GM19455 (cell line): Measurements from ENCODE around the gene F7.

Experiments used
- ATAC-seq: cut with Tn5 transposase; IDR thresholded peaks from one replicate; pipeline ENCODE4 v1.9.1; 2021; ENCODE audit not compliant: unreplicated experiment

F7 gene

DNA sequence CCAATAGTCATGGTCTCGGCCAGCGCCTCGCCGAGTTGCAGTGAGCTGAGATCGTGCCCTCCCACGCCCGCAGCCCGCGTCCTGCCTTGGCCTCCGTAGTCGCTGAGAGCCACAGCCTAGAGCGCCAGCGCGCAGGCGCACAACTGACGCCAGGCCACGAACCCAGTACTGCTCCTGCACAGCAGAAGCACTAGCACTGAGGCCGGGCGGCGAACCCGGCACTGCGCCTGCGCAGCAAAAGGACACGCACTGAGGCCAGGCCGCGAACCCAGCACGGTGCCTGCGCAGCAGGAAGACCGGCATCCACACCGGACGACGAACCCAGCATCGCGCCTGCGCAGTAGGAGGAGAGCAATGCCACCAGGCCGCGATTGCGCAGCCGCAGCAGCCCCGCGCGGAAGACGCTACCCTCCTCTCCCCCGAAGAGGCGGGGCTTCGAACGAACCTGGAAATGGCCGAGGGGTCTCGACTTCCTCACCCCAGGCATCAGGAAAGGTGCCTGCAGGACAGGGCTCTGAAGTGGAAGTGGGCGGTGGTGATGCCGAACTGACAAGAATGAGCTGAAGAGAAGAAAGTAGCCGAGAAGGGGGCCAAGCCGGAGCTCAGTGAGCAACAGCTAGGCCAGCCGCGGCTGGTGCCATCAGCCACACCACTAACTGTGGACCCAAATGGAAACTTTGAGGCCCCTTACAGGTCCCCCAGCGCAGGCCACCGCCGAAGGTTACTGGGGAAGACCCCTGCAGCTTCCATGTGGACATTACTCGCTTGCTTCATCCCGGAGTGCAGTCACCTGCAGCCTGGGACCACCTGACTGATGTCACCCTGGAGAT is 24.5 kb downstream of the F7 start:
- ATAC-seq: no peak

GRCh38 chr13:113135281-113135760 is 29.7 kb downstream of the F7 start:
- ATAC-seq: no peak

DNA sequence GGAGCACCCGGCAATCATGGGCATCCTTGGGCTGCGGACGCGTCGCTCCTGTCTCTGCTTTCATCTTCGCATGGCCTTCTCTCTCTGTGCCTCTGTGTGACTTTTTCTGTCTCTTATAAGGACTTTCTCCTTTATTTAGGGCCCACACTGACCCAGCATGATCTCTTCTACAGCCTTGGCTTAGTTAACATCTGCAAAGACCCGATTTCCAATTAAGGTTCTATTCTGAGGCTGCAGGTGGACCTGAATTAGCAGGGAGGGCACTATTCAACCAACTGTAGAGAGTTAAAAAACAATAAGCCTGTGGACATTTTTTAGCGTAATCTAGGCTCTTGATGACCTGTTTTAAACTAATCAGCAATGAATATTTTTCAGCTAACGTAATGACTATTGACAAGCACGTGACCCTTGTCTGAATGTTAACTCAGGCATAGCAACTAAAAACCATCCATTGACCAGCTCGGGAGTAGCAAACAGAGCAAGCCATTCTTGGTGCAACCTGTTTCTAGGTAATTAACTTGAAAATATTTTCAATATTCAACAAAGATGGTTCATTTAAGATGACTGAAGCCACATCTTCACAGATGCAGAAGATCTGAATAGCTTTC is 32.2 kb downstream of the F7 start:
- ATAC-seq: no peak

DNA sequence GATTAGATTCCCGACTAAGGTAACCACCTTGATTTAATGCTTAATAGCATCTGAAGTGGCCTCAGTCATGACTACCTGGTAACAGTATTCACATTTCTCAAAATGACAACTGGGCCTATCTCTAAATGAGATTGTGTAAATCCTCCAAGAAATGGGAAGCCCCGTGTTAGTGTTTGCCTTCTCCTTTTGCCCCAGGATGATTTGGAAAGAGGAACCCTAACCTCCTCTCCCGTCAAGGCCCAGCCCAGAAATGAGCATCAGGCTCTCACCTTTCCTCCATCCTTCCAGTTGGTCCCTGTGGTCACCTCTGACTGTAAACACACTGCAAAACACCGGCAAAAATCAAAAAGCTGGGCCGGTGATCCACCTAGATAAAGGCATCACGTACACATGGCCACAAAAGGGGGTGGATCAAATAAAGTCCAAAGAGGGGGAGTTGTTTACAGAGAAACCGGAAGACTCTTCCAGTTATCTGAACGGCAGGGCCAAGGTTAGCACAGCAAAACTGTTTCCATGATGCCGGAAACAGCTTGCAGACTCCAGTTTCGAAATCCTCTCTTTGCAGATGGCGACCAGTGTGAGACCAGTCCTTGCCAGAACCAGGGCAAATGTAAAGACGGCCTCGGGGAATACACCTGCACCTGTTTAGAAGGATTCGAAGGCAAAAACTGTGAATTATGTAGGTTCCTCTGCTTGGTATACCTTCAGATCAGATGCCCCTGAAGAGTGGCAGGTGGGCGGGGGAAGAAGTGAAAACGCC is 33.4 kb downstream of the F7 start:
- no peak for ATAC-seq

DNA sequence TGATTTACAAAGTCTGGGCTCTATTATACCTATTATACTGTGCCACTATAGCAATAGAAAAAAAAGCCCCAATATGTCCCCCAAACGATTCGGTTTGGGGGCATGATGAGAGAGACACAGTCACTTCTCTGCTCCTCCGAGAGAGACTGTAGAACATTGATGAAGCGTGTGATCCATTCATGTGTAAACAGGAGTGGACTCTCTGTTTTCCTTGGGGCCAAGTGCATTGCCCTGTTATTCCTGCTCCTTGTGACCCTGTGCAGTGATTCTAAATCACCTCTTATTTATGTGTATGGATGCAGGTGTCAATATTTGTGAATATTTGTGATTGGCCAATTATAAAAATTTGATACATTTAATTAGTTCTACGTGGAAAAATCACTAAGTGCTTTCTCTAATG is 34.0 kb downstream of the F7 start:
- no peak for ATAC-seq

DNA sequence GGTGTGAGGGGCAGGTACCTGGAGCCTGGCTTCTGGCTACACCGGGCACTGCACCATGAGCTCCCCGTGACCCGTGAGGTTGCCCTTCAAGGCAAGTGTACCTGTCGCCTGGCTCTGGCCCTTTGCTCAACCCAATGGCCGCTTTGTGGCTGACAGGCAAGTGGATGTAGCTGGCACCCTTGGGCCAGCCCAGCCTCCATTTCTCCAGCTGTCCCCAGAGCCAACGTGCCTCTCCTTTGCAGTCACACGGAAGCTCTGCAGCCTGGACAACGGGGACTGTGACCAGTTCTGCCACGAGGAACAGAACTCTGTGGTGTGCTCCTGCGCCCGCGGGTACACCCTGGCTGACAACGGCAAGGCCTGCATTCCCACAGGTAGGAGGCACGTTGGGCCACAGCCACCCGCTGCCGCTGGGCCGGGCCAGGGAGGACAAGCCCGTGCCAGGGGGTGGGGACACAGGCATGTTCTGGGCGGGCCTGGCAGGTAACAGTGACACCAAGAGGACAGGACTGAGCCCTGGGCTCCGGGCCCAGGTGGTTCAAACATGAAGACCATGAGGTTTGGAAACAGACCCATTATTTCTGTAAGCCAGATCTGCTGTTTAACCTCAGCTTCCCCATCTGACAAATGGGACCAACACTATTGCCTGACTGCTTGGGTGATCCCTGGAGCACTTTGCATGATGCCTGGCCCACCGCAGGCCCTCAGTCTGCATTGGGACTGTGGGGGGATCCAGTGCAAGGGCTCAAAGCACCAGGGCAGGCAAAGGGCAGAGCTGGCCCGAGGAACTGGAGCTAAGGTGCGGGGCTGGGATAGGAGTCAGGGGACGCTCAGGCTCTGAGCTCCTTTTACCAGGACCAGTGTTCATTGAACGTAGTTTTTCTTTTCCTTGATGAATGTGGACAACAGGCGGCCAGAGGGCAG is 35.3 kb downstream of the F7 start:
- no peak for ATAC-seq

DNA sequence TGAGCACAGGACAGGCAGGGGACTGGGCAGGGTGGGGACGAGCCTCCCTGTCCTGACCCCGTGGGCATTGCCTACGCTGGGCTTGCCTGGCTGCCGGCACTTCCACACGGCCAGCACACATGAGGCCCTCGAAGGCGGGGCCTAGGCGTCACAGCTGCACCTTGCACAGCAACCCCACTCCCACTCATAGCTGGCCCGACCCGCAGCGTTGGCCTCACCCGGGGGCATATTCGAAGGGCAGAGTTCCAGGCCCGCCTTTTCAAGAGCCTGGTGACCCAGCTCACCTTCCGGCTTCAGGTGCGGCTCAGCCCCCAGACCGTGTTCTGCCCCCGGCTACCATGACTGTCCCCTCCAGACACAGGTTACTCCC is 36.0 kb downstream of the F7 start:
- ATAC-seq: no peak

GRCh38 chr13:113142876-113143275 is 37.3 kb downstream of the F7 start:
- no peak for ATAC-seq

DNA sequence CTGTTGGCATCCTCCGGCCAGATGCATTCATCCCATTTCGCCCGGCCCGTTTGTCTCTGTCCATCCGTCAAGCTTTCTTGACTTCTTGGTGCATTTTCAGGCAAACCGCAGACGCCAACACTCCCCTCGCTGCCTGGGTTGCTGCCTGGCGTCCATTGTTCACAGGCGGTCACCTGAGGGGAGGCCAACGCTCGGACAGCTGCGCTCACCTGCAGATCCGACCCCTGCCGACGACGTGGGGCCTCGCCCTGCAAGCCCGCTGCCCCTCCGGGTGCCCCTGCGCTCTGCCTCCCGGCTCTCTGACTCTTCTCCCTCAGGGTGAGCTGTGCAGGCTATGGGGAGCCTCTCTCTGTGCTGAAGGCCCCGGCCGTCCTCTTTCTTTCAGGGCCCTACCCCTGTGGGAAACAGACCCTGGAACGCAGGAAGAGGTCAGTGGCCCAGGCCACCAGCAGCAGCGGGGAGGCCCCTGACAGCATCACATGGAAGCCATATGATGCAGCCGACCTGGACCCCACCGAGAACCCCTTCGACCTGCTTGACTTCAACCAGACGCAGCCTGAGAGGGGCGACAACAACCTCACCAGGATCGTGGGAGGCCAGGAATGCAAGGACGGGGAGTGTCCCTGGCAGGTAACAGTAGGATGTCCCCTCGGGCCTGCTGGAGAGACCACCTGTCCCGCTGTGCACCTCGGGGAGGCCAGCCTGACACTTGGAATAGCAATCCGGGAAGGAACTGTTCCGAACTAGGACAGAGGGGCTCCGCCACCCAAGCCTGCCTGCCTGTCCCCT is 38.1 kb downstream of the F7 start:
- no peak for ATAC-seq

DNA sequence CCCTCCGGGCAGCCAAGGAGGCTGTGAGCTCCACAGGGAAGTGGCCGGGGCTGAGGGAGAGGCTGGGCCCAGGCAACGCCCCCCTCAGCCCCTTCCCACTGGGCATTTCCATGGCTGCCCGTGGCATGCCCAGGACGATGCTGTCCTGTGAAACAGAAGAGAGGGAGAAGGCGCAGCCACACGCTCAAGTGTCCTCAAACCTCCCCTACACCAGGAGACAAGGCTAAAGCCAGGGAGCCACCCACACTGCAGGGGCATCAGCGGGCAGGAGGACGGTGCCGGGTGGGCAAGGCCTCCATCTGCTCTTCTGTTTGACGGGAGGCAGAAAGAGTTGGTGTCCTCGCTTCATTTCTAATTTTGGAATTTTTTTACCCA is 38.7 kb downstream of the F7 start:
- no peak for ATAC-seq

DNA sequence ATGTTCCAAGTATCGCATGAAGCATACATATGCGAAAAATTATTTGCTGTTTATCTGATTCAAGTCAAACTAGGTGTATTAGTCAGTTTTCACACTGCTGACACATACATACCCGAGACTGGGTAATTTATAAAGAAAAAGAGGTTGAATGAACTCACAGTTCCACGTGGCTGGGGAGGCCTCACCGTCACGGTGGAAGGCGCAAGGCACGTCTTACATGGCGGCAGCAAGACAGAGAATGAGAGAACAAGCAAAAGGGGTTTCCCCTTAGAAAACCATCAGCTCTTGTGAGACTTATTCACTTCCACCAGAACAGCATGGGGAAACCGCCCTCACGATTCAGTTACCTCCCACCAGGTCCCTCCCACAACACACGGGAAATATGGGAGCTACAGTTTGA is 39.9 kb downstream of the F7 start:
- ATAC-seq: no peak

- no peak for ATAC-seq
Measured at GRCh38 chr13:113145911-113146598, 40.5 kb downstream of the F7 start.

GRCh38 chr13:113146750-113147149 is 41.2 kb downstream of the F7 start:
- ATAC-seq: no peak

GRCh38 chr13:113147206-113147605 is 41.6 kb downstream of the F7 start:
- no peak for ATAC-seq

DNA sequence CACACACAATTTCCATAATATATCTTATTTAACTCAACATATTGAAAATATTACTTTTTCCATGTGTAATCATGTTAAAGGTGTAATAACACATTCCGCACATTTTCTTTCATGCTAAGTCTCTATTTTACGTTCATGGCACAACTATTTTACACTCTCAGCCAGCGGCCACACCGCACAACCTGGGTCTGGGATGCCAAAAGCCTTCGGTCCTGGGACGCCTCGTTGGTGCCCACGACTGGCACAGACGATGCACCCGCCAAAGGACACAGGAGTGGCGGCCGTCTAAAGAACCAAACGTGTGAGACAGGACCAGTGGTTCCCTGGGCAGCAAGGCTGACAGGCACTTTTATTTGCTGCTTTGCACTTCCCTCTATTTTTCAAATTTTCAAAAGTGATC is 42.8 kb downstream of the F7 start:
- no peak for ATAC-seq

DNA sequence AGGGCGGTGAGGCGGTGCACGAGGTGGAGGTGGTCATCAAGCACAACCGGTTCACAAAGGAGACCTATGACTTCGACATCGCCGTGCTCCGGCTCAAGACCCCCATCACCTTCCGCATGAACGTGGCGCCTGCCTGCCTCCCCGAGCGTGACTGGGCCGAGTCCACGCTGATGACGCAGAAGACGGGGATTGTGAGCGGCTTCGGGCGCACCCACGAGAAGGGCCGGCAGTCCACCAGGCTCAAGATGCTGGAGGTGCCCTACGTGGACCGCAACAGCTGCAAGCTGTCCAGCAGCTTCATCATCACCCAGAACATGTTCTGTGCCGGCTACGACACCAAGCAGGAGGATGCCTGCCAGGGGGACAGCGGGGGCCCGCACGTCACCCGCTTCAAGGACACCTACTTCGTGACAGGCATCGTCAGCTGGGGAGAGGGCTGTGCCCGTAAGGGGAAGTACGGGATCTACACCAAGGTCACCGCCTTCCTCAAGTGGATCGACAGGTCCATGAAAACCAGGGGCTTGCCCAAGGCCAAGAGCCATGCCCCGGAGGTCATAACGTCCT is 43.4 kb downstream of the F7 start:
- ATAC-seq: no peak

GRCh38 chr13:113149711-113150549 is 44.3 kb downstream of the F7 start:
- ATAC-seq: no peak
